Measurements from ENCODE around the gene OSBPL8. TPM values are rescaled to one million over a fixed set of nuclear protein-coding genes. Genes with fewer than 3 reads are reported as not detected.

Gene OSBPL8
- total RNA-seq, 1 experiment from 2014 or later: 81.7 TPM

DNA sequence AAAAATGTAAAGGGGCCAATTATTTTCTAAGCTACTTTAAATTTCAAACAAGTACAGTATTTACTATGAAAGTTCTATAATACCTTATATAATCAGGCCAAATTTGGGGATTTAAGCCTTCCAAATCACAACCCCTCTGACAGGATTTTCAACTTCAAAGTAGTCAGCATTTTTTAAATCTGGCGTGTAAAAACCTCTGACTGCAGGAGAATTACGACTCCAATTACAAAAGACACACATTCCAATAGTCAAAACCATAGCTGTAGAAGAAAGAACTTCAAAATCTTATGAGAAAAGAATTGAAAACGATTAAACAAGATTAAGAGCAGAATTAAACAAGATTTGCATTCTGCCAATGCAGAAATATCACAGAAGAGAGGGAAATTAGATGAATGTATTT is 12.7 kb downstream of the OSBPL8 start:
- no peaks in the 10 kb centered on the region for H3K27me3 Mint-ChIP-seq (ENCODE audit: low read depth)
- POLR2A ChIA-PET: no interaction called here
- no peaks in the 10 kb centered on the region for H3K9me3 Mint-ChIP-seq
- TF ChIP-seq CBFB (CRISPR knock-in tag; IDR thresholded peaks at IDR 0.05; ENCODE audit: low read depth): no peak
- TF ChIP-seq ZNF423 (CRISPR knock-in tag; IDR thresholded peaks at IDR 0.05): no peak
- no peak for TF ChIP-seq ZNF121 (CRISPR knock-in tag; IDR thresholded peaks at IDR 0.05)
- DNase-seq (ENCODE audit: low spot score) (no peak), ATAC-seq (no peak)
- CTCF ChIA-PET: no interaction called here
- H3K4me3 Mint-ChIP-seq: peak overlapping the region; percentile 40
- no peaks in the 10 kb centered on the region for H3K36me3 Mint-ChIP-seq
- H3K4me1 Mint-ChIP-seq: peaks cover 79% of the 10 kb centered on the region
- peak overlapping the region; percentile 85 for H3K27ac Mint-ChIP-seq

DNA sequence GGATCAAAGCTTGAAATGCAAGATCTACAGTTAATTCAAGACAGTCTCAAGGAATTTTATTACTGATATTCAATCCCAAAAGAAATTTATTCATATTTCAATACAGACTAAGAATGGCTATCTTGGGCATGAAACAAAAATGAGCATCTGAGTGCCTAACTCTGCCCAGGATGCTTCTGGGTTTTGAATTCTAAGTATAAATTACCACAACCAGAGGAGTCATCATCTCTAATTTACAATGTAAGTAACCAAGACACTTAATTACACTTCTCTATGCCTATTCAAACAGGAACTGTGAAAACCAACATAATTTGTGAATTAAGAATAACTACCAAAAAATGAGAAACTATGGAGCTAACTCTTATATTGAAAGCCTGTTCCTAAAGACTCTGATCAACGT is 14.1 kb downstream of the OSBPL8 start:
- Mint-ChIP-seq H3K27ac (no peak overlapping the region), H3K4me3 (no peak overlapping the region), H3K36me3 (no peaks in the 10 kb centered on the region), H3K4me1 (peaks cover 70% of the 10 kb centered on the region), H3K27me3 (ENCODE audit: low read depth) (no peaks in the 10 kb centered on the region), H3K9me3 (no peaks in the 10 kb centered on the region)
- no peak for ATAC-seq
- no peak for DNase-seq (ENCODE audit: low spot score)
- TF ChIP-seq MXD4 (CRISPR knock-in tag; IDR thresholded peaks at IDR 0.05; ENCODE audit: borderline replicate concordance) (no peak), RORB (CRISPR knock-in tag; IDR thresholded peaks at IDR 0.05) (no peak), JUN (CRISPR knock-in tag; IDR thresholded peaks at IDR 0.05) (no peak), FOXP4 (CRISPR knock-in tag; IDR thresholded peaks at IDR 0.05) (no peak), NR1H2 (CRISPR knock-in tag; IDR thresholded peaks at IDR 0.05) (no peak), ZBTB21 (CRISPR knock-in tag; IDR thresholded peaks at IDR 0.05; ENCODE audit: borderline replicate concordance) (no peak), ETV6 (CRISPR knock-in tag; IDR thresholded peaks at IDR 0.05) (no peak)
- TF ChIP-seq, protein P1, sequence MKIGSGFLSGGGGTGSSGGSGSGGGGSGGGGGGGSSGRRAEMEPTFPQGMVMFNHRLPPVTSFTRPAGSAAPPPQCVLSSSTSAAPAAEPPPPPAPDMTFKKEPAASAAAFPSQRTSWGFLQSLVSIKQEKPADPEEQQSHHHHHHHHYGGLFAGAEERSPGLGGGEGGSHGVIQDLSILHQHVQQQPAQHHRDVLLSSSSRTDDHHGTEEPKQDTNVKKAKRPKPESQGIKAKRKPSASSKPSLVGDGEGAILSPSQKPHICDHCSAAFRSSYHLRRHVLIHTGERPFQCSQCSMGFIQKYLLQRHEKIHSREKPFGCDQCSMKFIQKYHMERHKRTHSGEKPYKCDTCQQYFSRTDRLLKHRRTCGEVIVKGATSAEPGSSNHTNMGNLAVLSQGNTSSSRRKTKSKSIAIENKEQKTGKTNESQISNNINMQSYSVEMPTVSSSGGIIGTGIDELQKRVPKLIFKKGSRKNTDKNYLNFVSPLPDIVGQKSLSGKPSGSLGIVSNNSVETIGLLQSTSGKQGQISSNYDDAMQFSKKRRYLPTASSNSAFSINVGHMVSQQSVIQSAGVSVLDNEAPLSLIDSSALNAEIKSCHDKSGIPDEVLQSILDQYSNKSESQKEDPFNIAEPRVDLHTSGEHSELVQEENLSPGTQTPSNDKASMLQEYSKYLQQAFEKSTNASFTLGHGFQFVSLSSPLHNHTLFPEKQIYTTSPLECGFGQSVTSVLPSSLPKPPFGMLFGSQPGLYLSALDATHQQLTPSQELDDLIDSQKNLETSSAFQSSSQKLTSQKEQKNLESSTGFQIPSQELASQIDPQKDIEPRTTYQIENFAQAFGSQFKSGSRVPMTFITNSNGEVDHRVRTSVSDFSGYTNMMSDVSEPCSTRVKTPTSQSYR (CRISPR knock-in tag; IDR thresholded peaks at IDR 0.05): no peak
- TF ChIP-seq, protein P2, sequence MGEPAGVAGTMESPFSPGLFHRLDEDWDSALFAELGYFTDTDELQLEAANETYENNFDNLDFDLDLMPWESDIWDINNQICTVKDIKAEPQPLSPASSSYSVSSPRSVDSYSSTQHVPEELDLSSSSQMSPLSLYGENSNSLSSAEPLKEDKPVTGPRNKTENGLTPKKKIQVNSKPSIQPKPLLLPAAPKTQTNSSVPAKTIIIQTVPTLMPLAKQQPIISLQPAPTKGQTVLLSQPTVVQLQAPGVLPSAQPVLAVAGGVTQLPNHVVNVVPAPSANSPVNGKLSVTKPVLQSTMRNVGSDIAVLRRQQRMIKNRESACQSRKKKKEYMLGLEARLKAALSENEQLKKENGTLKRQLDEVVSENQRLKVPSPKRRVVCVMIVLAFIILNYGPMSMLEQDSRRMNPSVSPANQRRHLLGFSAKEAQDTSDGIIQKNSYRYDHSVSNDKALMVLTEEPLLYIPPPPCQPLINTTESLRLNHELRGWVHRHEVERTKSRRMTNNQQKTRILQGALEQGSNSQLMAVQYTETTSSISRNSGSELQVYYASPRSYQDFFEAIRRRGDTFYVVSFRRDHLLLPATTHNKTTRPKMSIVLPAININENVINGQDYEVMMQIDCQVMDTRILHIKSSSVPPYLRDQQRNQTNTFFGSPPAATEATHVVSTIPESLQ (CRISPR knock-in tag; IDR thresholded peaks at IDR 0.05): no peak
- ChIA-PET POLR2A (interaction anchor here (1.2 kb wide), 1 partner anchor 15 kb away, joined by 3 read pairs; no protein-coding TSS in a partner anchor), CTCF (interaction anchor here (1.0 kb wide), 1 partner anchor 30 kb away, joined by 3 read pairs; no protein-coding TSS in a partner anchor)

- no peak for TF ChIP-seq MXD4 (CRISPR knock-in tag; IDR thresholded peaks at IDR 0.05; ENCODE audit: borderline replicate concordance)
- TF ChIP-seq AR (CRISPR knock-in tag; IDR thresholded peaks at IDR 0.05): no peak
- no peak for TF ChIP-seq USF2 (CRISPR knock-in tag; IDR thresholded peaks at IDR 0.05)
Observed at GRCh38 chr12:76544601-76545261, 14.8 kb downstream of the OSBPL8 start.

More at GRCh38 chr12:76544601-76545261, 14.8 kb downstream of the OSBPL8 start:
- no peaks in the 10 kb centered on the region for H3K9me3 Mint-ChIP-seq
- no peaks in the 10 kb centered on the region for H3K36me3 Mint-ChIP-seq
- H3K4me3 Mint-ChIP-seq: no peak overlapping the region
- H3K27ac Mint-ChIP-seq: no peak overlapping the region
- ATAC-seq (no peak), DNase-seq (ENCODE audit: low spot score) (no peak)
- H3K27me3 Mint-ChIP-seq (ENCODE audit: low read depth): no peaks in the 10 kb centered on the region
- ChIA-PET POLR2A (interaction anchor here (1.2 kb wide), 1 partner anchor 16 kb away, joined by 3 read pairs; no protein-coding TSS in a partner anchor), CTCF (no interaction called here)
- H3K4me1 Mint-ChIP-seq: peaks cover 74% of the 10 kb centered on the region

All from WTC11 (cell line).